Esophagus muscularis mucosa (tissue), 3 donors: ENCODE results near the gene TACR2.

ENCODE experiments used
- POLR2AphosphoS5 ChIP-seq, 2 donors: sonication (generic); formaldehyde crosslinking; IDR thresholded peaks; one replicate each; pipeline ENCODE4 v1.6.1; 2017; ENCODE audit warnings: antibody characterized with exemption in 2 of 2
- TF ChIP-seq, protein P1 (sequence below), 3 experiments: fragments of 200-600 bp in 2 of 3; fragments of 450-650 bp in 1 of 3; sonication (generic) in 2 of 3; IDR thresholded peaks; one replicate each; pipeline ENCODE4 v1.5.1; 2017 to 2019; ENCODE audit warnings: antibody characterized with exemption in 3 of 3, mild to moderate bottlenecking in 2 of 3, moderate library complexity in 1 of 3

DNA sequence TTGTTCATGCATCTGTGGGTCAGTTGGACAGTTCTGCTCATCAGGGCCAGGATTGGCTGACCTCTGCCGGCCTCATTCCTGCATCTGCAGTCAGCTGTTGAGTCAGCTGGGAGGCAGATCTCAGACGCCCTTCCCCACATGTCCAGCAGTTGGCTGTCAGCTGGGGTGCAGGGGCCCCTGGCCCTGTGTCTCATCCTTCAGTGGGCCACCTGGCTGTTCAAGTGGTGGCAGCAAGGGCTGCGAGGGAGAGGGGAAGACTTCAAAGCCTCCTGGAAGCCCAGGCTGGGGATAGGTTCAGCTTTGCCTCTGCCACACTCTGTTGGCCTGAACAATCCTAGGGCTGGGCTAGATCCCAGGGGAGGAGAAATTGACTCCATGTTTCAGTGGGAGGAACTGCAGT, 33.2 kb downstream of the TACR2 start:
- TF ChIP-seq POLR2AphosphoS5 (IDR thresholded peaks at IDR 0.05): peak; percentile 26 to 31
- TF ChIP-seq, protein P1, sequence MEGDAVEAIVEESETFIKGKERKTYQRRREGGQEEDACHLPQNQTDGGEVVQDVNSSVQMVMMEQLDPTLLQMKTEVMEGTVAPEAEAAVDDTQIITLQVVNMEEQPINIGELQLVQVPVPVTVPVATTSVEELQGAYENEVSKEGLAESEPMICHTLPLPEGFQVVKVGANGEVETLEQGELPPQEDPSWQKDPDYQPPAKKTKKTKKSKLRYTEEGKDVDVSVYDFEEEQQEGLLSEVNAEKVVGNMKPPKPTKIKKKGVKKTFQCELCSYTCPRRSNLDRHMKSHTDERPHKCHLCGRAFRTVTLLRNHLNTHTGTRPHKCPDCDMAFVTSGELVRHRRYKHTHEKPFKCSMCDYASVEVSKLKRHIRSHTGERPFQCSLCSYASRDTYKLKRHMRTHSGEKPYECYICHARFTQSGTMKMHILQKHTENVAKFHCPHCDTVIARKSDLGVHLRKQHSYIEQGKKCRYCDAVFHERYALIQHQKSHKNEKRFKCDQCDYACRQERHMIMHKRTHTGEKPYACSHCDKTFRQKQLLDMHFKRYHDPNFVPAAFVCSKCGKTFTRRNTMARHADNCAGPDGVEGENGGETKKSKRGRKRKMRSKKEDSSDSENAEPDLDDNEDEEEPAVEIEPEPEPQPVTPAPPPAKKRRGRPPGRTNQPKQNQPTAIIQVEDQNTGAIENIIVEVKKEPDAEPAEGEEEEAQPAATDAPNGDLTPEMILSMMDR (IDR thresholded peaks at IDR 0.05): peak in 1 of 3 experiments; percentile 7
